Activated naive CD4-positive, alpha-beta T cell treated with anti-CD3 and anti-CD28 coated beads, Interleukin-2, amount 50 U/mL, for 72 hours (primary cell): ENCODE measurements around the gene SUPT20HL1. TPM values are rescaled to one million over a fixed set of nuclear protein-coding genes. Genes with fewer than 3 reads are reported as not detected.

ENCODE experiments used
- total RNA-seq, 2 donors: library from RNA; stranded (reverse); gene quantifications; one replicate each; pipeline ENCODE4 v1.2.3, GENCODE V29; 2022

The SUPT20HL1 gene
- total RNA-seq, 2 donors from 2014 or later = 0.21 TPM; not detected in 1

Other genes starting within 250 kb of the SUPT20HL1 start
- 10 to 100 TPM; 31.7 to 44.8 TPM for gene ZFX, start 210.9 kb upstream of the SUPT20HL1 start, total RNA-seq
- gene SUPT20HL2, start 46.6 kb upstream of the SUPT20HL1 start, total RNA-seq = not detected
- 10 to 100 TPM; 48.5 to 57.7 TPM for gene PDK3, start 104.6 kb downstream of the SUPT20HL1 start, total RNA-seq